Testis (tissue), 3 donors: ENCODE data around the gene MSI2. TPM values are rescaled to one million over a fixed set of nuclear protein-coding genes. Genes with fewer than 3 reads are reported as not detected.

Experiments used
- DNase-seq: peaks from one replicate; pipeline ENCODE4 v3.0.0-alpha.2; 2019
- H3K27ac ChIP-seq, 2 donors: fragments of 200-600 bp; sonication (generic); one replicate each; pipeline ENCODE4 v1.5.1; 2019
- H3K27me3 ChIP-seq: fragments of 200-600 bp; sonication (generic); one replicate; pipeline ENCODE4 v1.5.1; 2019
- H3K36me3 ChIP-seq: fragments of 200-600 bp; sonication (generic); one replicate; pipeline ENCODE4 v1.5.1; 2017; ENCODE audit warnings: low read depth; ENCODE audit errors: missing control alignments
- H3K4me1 ChIP-seq: fragments of 200-600 bp; sonication (generic); one replicate; pipeline ENCODE4 v1.5.1; 2019
- H3K4me3 ChIP-seq, 2 donors: fragments of 200-600 bp; sonication (generic); one replicate each; pipeline ENCODE4 v1.5.1; 2017 to 2019
- H3K9me3 ChIP-seq: fragments of 200-600 bp; sonication (generic); one replicate; pipeline ENCODE4 v1.5.1; 2017
- CTCF ChIP-seq, 3 experiments: fragments of 450-650 bp in 2 of 3; fragments of 200-600 bp in 1 of 3; sonication (generic) in 1 of 3; IDR thresholded peaks; one replicate each; pipeline ENCODE4 v1.5.1; 2016 to 2019; ENCODE audit warnings: antibody characterized with exemption in 3 of 3, mild to moderate bottlenecking in 2 of 3, moderate library complexity in 1 of 3
- POLR2A ChIP-seq: fragments of 450-650 bp; IDR thresholded peaks from one replicate; pipeline ENCODE4 v1.6.1; 2017; ENCODE audit warnings: antibody characterized with exemption, mild to moderate bottlenecking, moderate library complexity
- WGBS, 2 donors: methylation state at CpG; one replicate each; pipeline ENCODE4 v1.1.5; 2018; 5-methylcytosine and 5-hydroxymethylcytosine counted together
- intact Hi-C: fragments of 100-400 bp; cut with DNase I; formaldehyde crosslinking; loops from one replicate; pipeline ENCODE4 v1.15.1; 2023; ENCODE audit warnings: low total_unique reads
- polyA plus RNA-seq: library from polyadenylated mRNA; stranded (reverse); fragments of 350-450 nt; fragmentation: Illumina TruSeq; extraction: RNeasy Lipid Tissue Mini Kit (QIAGEN cat#74804); gene quantifications from one replicate; pipeline ENCODE4 v1.2.3, GENCODE V29; 2014; ENCODE audit warnings: low read depth, low replicate concordance; ENCODE audit not compliant: insufficient read depth
- total RNA-seq, 2 donors: library from RNA; depleted of rRNA; stranded (reverse); fragments of >200 nt; gene quantifications; one replicate each; pipeline ENCODE4 v1.2.3, GENCODE V29; 2016

The MSI2 gene
- total and polyA plus RNA-seq, 3 donors from 2014 or later: 46.5 to 106 (median 76.6) TPM

GRCh38 chr17:57330587-57330986, 74.3 kb downstream of the MSI2 start:
- Histone ChIP-seq H3K9me3 (no peaks in the 10 kb centered on the region), H3K27me3 (no peaks in the 10 kb centered on the region), H3K4me3 (no peak overlapping the region), H3K4me1 (peaks cover 3% of the 10 kb centered on the region), H3K27ac (peak overlapping the region in 1 of 2 donors; percentile 59), H3K36me3 (no peaks in the 10 kb centered on the region)
- no peak for DNase-seq
- intact Hi-C loops: no loop called here
- WGBS, 2 donors: 88 to 89% methylated on average over 6 of the region's 6 CpGs
- no peak for TF ChIP-seq POLR2A
- no peak for TF ChIP-seq CTCF (IDR thresholded peaks at IDR 0.05)

- Histone ChIP-seq H3K9me3 (no peaks in the 10 kb centered on the region), H3K27me3 (no peaks in the 10 kb centered on the region), H3K4me3 (no peak overlapping the region), H3K4me1 (peaks cover 3% of the 10 kb centered on the region), H3K27ac (no peak overlapping the region), H3K36me3 (no peaks in the 10 kb centered on the region)
- no peak for TF ChIP-seq POLR2A
- TF ChIP-seq CTCF (IDR thresholded peaks at IDR 0.05): no peak
- no peak for DNase-seq
- intact Hi-C loops: no loop called here
- 84 to 87% methylated on average over 9 of the region's 9 CpGs for WGBS, 2 donors
Measured at GRCh38 chr17:57331423-57331822, 75.1 kb downstream of the MSI2 start.

DNA sequence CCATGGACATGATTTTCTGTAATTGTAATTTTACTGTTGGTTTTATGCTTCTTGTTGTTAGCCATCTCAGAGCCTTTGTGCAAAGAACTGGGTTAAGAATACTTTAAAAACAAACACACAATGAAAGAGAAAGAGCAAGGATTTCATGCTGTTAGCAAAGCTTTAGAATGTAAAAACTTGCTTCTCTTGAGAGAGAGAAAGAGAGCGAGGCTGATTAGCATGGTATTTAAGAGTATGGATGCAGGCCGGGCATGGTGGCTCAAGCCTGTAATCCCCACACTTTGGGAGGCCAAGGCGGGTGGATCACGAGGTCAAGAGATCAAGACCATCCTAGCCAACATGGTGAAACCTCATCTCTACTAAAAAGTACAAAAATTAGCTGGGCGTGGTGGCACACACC, 76.2 kb downstream of the MSI2 start:
- no peaks in the 10 kb centered on the region for H3K9me3 ChIP-seq
- WGBS, 2 donors: 82 to 94% methylated on average over 5 of the region's 5 CpGs
- no peaks in the 10 kb centered on the region for H3K36me3 ChIP-seq
- H3K4me1 ChIP-seq: peaks cover 3% of the 10 kb centered on the region
- H3K27me3 ChIP-seq: no peaks in the 10 kb centered on the region
- DNase-seq: no peak
- H3K4me3 ChIP-seq: no peak overlapping the region
- TF ChIP-seq CTCF (IDR thresholded peaks at IDR 0.05) (no peak), POLR2A (no peak)
- no peak overlapping the region for H3K27ac ChIP-seq
- intact Hi-C loops: no loop called here

GRCh38 chr17:57335195-57335792, 79.0 kb downstream of the MSI2 start:
- intact Hi-C loops: no loop called here
- Histone ChIP-seq H3K27ac (no peak overlapping the region), H3K9me3 (no peaks in the 10 kb centered on the region), H3K27me3 (no peaks in the 10 kb centered on the region), H3K4me1 (peaks cover 2% of the 10 kb centered on the region), H3K36me3 (no peaks in the 10 kb centered on the region), H3K4me3 (no peak overlapping the region)
- 90 to 95% methylated on average over 7 of the region's 7 CpGs for WGBS, 2 donors
- no peak for DNase-seq
- TF ChIP-seq CTCF (IDR thresholded peaks at IDR 0.05): no peak
- TF ChIP-seq POLR2A: no peak

DNA sequence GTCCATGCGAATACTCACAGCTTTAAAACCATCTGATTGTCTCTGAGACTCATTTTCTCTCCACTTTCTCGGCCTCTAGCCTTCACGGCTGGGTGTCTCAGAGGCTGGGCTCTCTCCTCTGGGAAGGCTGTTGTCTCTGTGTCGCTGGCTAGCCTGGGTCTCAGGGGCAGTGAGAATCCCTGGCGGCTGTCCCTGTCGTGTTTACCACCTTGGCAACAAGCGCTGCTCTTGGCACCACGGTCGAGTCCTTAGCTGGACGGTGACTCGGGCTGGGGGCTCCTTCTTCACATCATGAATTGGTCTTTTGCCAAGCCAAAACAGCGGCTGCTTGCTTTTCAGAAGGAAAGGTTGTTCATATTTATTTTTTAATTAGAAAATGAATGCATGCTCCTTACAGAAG, 81.1 kb downstream of the MSI2 start:
- Histone ChIP-seq H3K27me3 (no peaks in the 10 kb centered on the region), H3K4me1 (no peaks in the 10 kb centered on the region), H3K27ac (no peak overlapping the region), H3K4me3 (no peak overlapping the region), H3K36me3 (no peaks in the 10 kb centered on the region), H3K9me3 (no peaks in the 10 kb centered on the region)
- 67 to 72% methylated on average over 12 of the region's 12 CpGs for WGBS, 2 donors
- intact Hi-C loops: no loop called here
- TF ChIP-seq POLR2A (no peak), CTCF (IDR thresholded peaks at IDR 0.05) (no peak)
- no peak for DNase-seq
